GM18526 (cell line): ENCODE data around the gene UBAP2.
A peak's percentile ranks its signal among the peaks of the same experiment; 100 is the strongest.

ENCODE experiments used
- POLR2A ChIP-seq: IDR thresholded peaks from 3 replicates; pipeline ENCODE4 v1.6.1; 2011; ENCODE audit not compliant: insufficient read length; ENCODE audit errors: extremely low read depth

UBAP2 gene

DNA sequence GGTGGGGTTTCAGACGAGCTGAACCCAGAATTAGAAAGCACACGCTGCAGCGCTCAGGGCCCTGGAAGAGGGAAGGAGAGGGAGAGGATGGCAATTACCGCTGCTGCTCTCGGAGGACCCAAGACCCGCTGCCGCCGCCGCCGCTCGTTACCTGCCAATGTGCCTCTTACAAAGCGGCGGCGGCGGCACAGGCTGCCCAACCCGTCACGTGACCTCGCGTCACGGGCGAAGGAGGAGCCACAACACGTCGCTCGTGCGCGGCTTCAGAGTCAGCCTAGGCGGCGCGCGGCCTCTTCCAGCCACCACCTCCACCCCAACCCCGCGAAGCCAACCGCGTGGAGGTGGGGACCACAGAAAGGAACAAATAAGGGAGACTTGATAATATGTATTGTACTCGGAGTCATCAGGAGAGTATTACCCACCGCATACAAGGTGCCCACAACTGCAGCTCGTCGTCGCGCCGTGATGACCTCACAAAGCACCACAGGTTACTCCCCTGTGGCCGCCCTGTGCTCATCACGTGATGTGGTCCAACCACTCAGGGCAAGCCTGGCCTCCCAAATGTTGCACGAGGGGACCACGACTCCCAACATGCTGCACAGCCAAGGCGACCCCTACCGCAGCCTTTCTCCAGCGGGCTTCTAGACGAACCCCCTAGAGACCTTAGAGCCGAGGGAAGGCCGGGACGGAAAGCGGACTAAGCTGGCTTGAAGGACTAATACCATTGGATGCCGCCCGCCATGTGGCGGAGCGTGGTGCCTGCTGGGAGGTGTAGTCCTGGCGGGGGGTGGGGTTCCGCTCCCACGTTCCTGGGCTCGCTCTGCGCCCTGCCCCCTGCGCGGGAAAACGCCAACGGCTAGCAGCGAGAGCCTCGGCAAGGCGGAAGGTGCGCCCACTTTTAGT is at the start of gene UBAP2:
UBAP2 (minus strand) TSS at position 161 of the 903 bp plus-strand sequence. CDS start 31,739 bp downstream, outside the sequence.
- TF ChIP-seq POLR2A = peak; percentile 96

DNA sequence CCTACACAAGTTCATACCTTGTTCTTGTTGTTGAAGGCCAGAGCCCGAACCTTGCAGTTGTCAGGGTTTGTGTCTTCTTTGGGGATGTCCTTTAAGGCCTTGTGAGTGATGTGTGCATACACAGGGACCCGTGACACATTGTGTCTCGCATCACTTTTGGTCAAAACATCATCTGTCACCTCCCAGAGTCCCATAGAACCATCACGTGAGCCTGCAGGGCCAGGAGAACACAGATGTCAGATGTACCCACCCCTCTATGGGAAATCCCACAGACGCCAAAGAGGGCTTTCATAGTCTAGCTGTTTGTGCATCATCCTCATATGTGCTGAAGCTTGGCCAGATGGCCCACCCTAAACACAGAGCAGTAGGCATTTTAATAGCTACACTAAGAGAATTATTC is 49.6 kb upstream of the UBAP2 start:
- TF ChIP-seq POLR2A = no peak

DNA sequence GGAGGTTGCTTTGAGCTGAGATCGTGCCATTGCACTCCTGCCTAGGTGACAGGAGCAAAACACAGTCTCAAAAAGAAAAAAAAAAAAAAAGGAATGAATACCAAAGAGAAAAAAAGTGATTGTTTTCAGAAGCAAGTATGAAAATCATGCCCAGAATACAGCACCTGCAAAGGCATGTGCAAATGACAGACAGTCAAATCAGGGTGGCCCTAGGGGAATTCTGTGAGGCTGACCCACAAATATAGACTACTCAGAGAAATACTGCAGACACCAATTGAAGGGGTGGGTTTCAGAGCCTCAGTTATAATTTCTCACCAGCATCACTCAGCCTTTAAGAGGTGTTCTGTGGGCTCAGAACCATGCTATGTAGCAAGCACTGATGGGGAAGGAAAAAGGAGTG is 49.2 kb upstream of the UBAP2 start:
- no peak for TF ChIP-seq POLR2A

DNA sequence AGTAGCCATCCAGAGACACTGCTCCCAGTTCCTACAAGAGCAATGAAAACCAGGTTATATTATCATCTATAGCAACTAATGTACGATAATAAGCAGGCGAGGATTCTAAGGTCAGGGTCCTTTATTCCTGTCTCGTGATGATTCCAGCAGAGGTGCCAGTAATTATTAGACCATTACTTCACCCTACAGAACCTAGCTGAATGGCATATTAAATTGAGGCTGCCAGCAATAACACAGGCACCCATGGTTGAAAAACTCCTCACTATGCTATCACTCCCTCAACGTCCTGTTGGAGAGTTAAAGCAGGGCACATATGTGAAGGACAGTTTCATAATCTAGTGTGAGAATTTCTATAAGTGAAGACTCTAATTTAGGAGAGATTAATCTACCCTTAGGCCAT is 48.1 kb upstream of the UBAP2 start:
- no peak for TF ChIP-seq POLR2A

GRCh38 chr9:34093578-34093977 is 44.9 kb upstream of the UBAP2 start:
- TF ChIP-seq POLR2A = no peak

GRCh38 chr9:34089311-34089710 is 40.6 kb upstream of the UBAP2 start:
- TF ChIP-seq POLR2A = no peak

- no peak for TF ChIP-seq POLR2A
Measured at GRCh38 chr9:34087370-34087769, 38.7 kb upstream of the UBAP2 start.

- TF ChIP-seq POLR2A = no peak
Measured at GRCh38 chr9:34086864-34087263, 38.2 kb upstream of the UBAP2 start.

- no peak for TF ChIP-seq POLR2A
Measured at GRCh38 chr9:34085581-34086500, 37.2 kb upstream of the UBAP2 start.

GRCh38 chr9:34084562-34084961 is 35.9 kb upstream of the UBAP2 start:
- TF ChIP-seq POLR2A = no peak

DNA sequence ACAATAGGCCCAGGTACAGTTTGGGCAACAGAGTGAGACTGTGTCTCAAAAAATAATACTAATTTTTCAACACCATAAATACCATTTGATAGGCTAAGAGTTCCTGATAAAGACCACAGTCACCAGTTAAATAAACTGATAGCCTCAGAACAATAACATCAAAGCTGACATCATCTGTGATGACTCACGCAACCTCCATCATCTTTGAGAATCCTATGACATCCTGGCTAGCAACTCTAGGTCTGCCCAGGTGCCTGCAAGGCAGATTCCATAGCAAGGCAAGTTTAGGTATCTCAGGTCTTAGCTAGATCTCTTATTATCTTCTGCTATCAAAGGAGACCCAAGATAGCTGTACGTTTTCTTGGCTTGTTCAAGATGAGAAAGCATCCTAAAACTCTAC is 30.5 kb upstream of the UBAP2 start:
- no peak for TF ChIP-seq POLR2A

DNA sequence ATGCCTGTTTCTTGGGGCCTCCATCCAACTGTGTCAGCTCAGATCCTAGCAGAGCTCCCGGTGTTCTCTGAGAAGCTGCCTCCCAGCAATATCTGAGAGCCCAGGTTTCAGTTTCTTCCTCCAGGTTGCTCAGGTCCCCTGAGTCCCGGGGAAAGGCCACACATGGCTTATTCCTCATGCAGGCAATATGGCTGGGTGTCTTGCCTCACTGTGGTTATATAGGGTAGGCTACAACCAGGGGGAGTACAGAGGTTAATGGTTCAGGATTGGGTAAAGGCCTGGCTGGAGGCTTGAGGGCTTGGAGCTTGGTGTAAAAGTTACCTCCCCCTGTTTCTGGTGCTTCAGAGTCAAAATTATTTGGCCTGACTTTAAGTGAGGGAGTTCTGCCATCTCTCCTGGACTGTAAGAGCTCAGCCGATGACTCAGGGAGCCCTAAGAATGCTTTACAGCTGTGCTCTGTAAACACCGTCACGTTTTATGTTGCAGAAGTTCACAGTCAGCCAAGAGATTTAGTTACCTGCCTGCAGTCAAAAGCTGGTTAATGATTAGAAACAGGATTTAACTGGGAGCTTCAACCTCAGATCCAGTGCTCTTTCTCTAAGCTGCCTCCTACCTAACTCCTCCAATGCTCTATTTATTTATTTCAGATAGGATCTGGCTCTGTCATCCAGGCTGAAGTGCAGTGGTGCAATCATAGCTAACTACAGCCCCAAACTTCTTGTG is 24.3 kb upstream of the UBAP2 start:
- TF ChIP-seq POLR2A = no peak

- no peak for TF ChIP-seq POLR2A
Measured at GRCh38 chr9:34072410-34072809, 23.7 kb upstream of the UBAP2 start.

DNA sequence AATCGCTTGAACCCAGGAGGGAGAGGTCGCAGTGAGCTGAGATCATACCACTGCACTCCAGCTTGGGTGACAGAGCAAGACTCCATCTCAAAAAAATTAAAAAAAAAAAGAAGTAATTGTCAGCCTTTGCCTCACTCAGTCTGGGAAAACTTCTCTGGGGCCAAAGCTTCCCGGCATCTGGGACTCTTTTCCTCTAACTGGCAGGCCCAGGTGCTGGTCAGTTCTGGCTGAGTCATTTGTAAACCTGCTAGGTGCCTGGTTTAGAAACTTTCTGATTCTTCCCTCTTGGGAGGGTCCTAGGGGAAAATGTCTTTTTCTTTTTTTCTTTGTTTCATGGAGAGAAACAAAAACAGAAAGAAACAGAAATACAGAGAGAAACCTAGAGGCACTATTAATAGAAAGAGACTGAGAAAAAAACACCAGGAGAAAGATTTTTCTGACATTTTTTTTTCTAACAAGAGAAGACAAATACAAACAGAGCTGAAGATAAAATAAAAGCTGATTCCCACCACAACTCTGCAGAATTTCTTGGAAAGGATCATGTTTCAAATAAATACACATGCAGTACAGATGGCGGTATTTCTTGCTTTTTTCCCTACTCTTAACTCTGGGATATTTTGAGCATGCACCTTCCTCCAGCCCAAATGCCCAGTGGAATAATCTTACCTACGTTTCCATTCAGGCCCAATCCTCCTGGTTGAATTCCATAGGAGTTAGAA is 22.1 kb upstream of the UBAP2 start:
- TF ChIP-seq POLR2A = no peak

- no peak for TF ChIP-seq POLR2A
Measured at GRCh38 chr9:34069831-34070230, 21.1 kb upstream of the UBAP2 start.

- TF ChIP-seq POLR2A = no peak
Measured at GRCh38 chr9:34065541-34065940, 16.9 kb upstream of the UBAP2 start.
